NT2/D1 (cell line): ENCODE measurements around the gene PSD.

Source experiments
- SUZ12 ChIP-seq: IDR thresholded peaks from 2 replicates; pipeline ENCODE4 v1.6.1; 2011; ENCODE audit not compliant: insufficient read length, insufficient read depth; ENCODE audit errors: extremely low read depth
- YY1 ChIP-seq: IDR thresholded peaks from 2 replicates; pipeline ENCODE4 v1.6.1; 2011; ENCODE audit not compliant: insufficient read length, insufficient read depth

GRCh38 chr10:102397222-102398171 lies 21.1 kb downstream of the PSD start:
- TF ChIP-seq YY1 (no peak), SUZ12 (no peak)
